ENCODE data around the gene MST1R.
"Not testable (repeated sequence)": the region's sequence is repeated elsewhere in the genome, so short reads cannot be mapped to it uniquely, and the experiment has no call there.

MST1R gene

DNA sequence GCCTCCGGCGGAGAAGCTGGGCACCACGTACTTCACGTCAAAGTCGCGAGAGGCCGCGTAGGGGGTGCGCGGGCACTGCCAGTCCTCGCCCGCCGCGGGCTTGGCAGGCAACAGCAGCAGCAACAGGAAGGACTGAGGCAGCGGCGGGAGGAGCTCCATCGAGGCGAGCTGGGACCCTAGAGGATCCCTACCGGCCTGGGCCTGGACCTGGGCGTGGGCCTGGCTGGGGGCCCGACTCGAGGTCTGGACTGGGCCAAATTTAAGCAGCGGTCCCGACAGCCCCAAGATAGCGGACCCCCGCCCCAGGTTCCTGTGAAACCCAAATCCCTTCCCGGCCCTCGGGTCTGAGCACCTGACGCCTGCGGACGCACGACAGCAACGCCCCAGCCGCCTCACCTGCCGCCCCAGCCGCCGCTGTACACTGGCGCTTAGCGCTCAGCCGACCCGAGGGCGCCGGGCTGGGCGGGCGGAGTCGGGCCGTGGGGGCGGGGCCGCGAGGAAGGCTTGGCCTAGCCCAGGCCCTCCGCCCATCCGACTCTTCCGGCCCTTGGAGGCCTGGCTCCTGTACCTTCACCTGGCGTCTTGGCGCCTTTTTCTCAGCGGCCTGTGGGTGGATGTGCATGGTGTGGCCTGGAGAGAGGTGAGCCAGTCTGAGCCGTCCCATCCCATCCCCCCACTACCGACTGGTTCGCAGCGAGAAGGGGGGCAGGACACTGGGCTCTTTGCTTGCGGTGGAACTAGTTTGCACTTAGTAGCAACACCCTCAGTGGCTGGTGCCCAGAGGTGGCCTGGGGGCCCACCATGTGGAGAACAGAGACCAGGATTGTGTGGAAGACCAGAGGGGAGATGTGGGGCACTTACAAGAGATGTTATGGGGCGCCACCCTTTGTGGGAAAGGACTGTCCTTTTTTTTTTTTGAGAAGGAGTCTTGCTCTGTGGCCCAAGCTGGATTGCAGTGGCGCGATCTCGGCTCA is at the start of gene MST1R:
TSS of gene MST1R (minus strand) at position 423 of the 974 bp plus-strand sequence. CDS start at position 159, 264 bp downstream.
- peak; percentile 81 to 91 for DNase-seq

GRCh38 chr3:49952924-49953323 is 49.3 kb upstream of the MST1R start:
- DNase-seq: no peak

DNA sequence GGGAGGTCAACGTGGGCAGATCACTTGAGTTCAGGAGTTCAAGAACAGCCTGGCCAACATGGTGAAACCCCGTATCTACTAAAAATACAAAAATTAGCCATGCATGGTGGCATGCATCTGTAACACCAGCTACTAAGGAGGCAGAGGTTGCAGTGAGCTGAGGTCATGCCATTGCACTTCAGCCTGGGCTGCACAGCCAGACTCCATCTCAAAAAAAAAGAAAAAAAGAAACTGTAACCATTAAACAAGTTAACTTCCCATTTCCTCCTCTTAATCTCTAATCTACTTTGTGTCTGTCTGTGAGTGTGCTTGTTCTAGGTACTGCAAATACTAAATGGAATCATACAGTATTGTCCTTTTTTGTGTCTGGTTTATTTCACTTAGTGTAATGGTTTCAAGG is 39.0 kb upstream of the MST1R start:
- no peak for DNase-seq

- DNase-seq: no peak
Observed at GRCh38 chr3:49940667-49941249, 37.1 kb upstream of the MST1R start.

GRCh38 chr3:49939858-49940666 is 36.4 kb upstream of the MST1R start, which contains the start of gene RBM6:
Gene RBM6, plus strand, starts transcription at chr3:49940150. Its CDS starts 22,492 bp downstream, at chr3:49962642.
- peak; percentile 94 to 95 for DNase-seq

GRCh38 chr3:49937090-49937489 is 33.4 kb upstream of the MST1R start:
- no peak for DNase-seq

DNA sequence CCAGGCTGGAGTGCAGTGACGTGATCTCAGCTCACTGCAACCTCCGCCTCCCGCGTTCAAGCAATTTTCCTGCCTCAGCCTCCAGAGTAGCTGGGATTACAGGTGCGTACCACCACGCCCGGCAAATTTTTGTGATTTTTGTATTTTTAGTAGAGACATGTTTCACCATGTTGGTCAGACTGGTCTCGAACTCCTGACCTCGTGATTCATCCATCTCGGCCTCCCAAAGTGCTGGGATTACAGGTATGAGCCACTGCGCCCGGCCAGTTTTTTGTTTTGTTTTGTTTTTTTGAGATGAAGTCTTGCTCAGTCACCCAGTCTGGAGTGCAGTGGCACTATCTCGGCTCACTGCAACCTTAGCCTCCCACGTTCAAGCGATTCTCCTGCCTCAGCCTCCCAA is 28.6 kb upstream of the MST1R start:
- not testable (repeated sequence) for DNase-seq

DNA sequence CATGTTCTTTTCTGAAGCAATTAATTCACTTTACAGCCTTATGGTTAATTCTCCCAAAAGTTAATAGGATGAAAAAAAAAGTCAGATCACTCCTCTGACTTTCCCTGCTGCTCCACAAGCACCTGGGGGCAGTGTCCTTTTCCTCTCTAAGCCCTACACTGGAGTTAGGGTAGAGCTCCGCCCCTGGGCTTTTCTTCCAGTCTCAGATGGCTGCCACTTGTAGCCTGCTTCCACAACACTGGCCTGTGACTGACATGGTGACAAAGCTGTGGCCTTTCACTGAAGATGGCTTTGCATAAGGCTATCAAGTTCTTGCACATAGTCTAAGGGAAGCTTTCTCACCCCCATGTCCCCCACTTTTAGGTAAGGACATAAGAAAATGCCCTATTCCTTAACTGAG is 27.2 kb upstream of the MST1R start:
- DNase-seq: no peak

GRCh38 chr3:49930168-49930690 is 26.6 kb upstream of the MST1R start:
- DNase-seq: no peak

DNA sequence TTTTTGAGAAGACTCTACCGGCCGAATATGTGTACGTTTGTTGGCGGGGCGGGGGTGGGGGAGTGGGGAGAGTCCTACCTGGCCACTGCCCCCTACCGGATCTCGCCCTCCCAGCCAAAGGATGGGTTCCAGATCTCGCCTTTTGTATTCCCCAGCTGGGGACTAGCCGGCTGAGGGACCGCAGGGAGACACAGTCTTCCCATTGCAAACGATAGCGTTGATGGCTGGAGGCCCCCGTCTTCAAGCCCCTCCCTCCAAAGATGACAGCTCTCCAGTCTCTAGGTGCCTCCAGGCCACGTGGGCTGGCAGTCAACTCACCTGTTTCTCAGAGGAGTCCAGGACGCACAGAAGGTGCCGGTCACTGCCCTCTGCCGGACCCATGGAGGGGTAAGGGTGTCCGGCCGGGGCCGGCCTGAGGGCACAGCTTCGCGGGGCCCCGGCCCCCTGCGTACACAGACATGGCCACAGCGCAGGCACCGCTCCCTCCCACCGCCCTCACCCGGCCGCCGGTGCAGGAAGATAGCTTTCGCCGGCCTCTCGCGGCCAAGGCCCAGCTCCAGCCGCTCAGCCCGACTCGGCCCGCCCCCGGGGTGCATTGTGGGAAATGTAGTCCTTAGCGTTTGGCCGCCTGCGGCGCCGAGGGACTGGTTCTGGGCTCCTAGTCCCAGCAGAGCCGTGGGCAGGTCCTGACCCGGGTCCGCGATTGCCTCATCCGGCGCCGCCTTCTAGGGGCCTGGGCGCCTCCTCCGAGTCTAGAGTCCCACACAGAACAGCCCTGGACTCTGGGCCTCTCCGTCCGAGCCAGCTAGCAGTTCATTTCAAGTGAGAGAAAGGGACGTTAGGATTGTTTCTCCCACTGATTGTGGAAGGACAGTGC is 25.9 kb upstream of the MST1R start, which contains the start of gene MON1A:
TSS of gene MON1A (minus strand) at position 521 of the 877 bp plus-strand sequence. CDS start 16,465 bp downstream, outside the sequence.
- peak; percentile 91 to 95 for DNase-seq

DNA sequence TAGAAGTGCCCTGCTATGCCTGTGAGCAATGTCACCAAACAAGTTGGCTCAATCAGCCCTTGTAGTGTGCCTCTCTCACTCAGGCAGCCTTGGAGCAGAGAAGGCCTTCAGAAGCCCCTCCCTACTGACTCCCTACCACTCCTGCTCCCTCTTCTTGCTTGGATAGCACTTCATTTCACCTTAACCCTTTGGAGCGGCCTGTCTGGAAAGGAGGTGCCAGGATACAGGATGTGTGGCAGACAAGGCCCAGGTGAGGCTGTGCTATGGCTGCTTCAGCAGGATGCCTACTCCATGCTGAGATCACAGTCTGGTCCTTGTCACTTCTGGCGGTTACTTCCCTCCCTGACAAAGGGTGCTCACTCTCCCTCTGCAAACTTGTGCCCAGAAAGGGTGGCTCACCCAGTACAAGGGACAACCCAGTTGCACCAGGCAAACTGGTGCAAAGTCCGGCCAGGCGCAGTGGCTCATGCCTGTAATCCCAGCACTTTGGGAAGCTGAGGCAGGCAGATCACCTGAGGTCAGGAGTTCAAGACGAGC is 24.9 kb upstream of the MST1R start:
- DNase-seq: no peak

DNA sequence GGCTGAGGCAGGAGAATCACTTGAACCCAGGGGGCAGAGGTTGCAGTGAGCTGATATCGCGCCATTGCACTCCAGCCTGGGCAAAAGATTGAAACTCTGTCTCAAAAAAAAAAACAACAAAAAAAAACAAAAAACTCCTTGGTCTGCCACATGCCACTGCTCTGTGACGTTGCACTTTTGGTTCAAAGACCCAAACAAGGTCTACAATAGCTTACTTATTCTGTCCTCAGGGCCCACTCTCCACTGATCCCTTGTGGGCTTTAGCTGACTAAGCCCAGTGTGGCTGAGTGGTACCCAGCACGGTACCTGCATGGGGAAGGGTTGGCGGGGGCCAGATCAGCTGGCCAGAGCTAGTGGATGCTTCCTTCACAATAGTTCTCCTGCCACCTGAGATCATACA is 24.1 kb upstream of the MST1R start:
- DNase-seq: no peak

- no peak for DNase-seq
Observed at GRCh38 chr3:49926117-49926728, 22.6 kb upstream of the MST1R start.

DNA sequence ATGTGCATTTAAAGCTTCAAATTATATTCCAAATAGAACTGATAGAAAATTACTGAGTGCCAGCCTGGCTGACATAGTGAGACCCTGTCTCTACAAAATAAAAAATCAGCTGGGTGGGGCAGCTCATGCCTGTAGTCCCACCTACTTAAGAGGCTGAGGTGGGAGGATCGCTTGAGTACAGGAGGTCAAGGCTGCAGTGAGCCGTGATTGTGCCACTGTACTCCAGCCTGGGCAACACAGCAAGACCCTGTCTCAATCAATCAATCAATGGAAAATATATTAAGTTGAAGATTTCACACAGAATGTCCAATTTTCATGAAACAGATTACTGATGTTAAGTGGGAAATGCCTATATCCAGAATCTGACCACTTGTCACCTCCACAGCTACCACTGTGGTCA is 21.8 kb upstream of the MST1R start:
- DNase-seq: no peak

DNA sequence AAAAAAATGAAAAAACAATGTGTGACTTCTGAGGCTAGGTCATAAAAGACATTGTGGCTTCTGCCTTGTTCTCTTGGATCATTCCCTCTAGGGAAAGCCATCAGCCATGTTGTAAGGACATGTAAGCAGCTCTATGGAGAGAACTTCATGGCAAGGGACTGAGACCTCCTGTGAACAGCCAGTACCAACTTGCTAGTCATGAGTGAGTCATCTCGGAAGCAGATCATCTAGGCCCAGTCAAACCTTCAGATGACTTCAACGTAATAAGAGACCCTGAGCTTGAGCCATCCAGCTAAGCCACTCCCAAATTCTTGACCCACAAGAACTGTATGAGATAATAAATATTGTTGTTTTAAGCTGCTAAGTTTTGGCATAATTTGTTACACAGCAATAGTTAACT is 21.0 kb upstream of the MST1R start:
- DNase-seq: no peak

DNA sequence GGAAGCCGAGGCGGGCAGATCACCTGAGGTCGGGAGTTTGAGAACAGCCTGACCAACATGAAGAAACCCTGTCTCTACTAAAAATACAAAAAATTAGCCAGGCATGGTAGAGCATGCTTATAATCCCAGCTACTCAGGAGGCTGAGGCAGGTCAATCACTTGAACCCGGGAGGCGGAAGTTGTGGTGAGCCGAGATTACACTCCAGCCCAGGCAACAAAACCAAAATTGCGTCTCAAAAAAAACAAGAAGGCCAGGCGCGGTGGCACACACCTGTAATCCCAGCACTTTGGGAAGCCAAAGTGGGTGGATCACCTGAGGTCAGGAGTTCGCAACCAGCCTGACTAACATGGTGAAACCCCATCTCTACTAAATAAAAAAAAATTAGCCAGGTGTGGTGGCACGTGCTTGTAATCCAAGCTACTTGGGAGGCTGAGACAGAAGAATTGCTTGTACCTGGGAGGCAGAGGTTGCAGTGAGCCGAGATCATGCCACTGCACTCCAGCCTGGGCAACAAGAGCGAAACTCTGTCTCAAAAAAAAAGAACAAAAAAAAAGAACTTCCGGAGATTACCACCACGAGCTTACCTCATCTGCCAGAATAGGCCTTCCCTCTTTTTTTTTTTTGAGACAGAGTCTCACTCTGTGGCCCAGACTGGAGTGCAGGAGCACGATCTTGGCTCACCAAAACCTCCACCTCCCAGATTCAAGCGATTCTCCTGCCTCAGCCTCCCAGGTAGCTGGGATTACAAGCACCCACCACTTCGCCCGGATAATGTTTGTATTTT is 14.3 kb upstream of the MST1R start:
- DNase-seq: not testable (repeated sequence)

GRCh38 chr3:49916686-49917085 is 13.0 kb upstream of the MST1R start:
- DNase-seq: no peak

DNA sequence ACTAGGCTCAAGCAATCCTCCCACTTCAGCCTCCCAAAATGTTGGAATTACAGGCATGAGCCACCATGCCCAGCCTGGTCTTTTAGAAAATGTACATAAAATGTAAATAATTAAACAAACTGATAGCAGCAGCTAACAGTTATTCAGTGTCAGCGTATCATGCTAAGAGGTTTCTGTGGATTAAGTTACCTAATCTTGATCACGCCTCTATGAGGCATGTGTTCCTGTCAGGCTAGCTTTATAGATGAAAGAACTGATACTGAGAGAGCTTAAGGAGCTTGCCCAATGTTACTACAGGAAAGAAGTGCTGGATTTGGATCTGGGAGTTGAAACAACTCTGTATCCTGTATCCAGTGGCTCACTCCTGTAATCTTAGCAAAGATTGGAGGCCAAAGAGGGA is 11.2 kb upstream of the MST1R start:
- DNase-seq: no peak

DNA sequence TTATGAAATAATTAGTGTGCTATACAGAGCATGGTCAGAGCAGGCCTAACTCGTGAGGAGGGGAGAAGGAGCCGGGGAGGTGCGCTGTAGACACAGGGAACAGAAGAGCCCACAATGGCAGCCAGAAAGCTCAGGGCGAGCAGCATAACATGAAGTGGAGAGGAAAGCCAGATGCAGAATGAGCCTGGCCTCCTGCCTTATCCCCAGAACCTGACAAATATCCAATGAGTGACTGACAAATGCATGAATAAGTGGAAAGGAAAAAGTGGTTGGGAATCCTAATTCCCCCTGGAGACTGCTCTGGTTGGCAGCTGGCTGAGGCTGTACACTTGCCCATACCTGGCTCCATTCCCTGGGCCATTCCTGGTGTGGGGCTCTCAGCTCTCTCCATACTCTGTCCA is 9.2 kb upstream of the MST1R start:
- DNase-seq: no peak

GRCh38 chr3:49911611-49912010 is 7.9 kb upstream of the MST1R start:
- DNase-seq: no peak
